GM19240 (cell line): Measurements from ENCODE around the gene USP54.

ENCODE experiments used
- DNase-seq: peaks from one replicate; pipeline ENCODE4 v3.0.0; 2011; ENCODE audit warnings: low spot score; ENCODE audit not compliant: insufficient read length

Gene USP54

DNA sequence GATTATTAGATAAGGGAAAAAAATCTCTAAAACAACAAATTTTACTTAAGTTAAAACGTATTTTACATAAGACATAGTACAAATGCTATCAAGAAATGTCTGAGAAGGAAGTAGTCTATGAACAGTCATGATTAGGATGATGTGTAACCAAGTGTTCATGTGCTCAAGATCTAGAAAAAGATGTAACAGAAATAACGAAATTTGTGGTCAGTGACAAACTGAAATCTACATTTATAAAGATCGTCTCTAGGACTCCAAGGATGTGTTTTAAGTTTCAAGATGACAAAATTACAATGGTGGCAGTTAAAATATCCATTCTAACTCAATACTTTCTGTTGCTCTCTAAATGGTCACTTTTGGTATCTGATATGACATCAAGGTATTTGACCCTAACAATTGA lies 112.5 kb downstream of the USP54 start:
- no peak for DNase-seq

DNA sequence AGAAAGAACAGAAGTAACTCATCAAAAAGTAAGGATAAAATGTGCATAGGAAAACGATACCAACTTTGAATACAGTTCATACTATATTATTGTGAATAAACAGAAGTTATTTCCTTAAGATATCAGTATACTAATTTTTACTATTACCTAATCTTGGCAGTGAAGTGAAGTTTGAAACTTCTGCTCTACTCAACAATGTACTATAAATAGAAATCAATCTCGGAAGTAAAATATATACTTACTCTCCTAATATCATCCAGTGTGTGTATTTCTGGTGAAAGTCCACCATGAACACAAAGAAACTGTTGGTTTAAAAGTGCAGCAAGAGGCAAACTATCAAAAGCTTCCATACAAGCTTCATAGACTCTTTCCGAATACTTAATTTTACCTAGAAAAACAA lies 119.9 kb downstream of the USP54 start:
- no peak for DNase-seq

DNA sequence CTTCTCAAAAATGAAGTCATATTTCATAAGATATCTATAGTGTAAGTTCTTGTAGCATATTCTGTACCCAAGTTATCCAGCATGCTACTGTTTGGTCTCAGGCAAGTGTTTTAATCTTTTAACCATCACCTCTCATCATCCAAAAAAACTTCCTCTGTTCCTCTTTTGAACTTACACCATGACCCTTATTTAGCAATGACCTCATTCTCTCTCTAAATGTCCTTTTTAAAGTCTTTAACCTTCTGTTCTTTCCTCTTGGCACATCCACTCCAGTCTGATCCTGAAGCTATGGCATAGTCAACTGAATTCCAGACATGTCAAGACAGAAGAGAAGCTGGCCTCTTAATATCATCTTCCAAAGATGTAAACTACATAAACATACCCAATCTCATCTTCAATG lies 121.6 kb downstream of the USP54 start:
- DNase-seq = no peak

DNA sequence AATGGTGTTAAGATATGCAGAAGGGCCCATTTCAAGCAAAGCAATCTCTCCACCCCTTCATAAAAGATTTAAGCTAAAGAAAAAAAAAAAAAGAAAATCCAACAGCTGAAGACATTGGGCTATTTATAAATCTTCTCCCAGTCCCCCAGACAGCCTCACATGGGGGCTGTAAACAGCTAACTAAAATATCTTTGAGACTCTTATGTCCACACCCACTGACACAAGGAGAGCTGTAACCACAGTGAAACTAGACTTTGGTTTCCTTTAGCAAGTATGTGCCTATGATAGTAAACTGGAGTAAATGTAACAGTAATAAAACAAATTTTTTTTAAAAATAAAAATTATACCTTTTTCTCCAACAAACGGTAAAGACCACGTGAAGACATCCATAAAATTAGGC lies 123.9 kb downstream of the USP54 start:
- DNase-seq = no peak

DNA sequence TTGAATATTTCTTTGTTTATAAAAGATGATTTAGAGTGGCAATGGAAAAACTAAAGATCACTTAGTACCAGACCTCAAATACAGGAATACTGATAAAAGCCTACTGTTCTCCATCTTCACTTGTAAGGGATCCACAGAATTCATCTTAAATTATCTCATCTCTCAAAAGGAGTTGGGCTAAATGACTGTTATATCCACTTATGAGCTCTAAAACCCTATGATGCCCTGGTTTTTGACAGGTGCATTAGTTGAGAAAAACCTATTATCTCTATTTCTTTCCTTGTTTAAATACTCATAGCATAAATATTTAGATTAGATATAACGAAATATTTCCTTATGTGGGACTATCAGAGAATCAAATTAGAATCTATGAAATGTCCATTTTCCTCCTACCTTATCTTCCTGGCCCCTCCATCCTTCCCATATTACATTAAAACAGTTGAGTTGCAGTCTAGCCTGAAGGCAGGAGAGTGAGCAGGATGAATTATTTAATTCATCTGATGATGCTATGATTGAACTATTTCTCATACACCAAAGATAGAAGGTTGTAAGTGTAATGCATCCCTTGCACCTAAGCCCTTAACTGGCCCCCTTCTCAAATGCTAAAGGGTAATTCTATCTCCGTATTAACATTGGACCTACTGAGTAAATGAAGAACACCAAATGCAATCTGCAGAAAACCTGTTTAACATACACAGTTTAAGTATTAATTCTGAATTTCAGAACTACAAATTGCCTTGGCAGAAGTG lies 125.0 kb downstream of the USP54 start:
- no peak for DNase-seq

DNA sequence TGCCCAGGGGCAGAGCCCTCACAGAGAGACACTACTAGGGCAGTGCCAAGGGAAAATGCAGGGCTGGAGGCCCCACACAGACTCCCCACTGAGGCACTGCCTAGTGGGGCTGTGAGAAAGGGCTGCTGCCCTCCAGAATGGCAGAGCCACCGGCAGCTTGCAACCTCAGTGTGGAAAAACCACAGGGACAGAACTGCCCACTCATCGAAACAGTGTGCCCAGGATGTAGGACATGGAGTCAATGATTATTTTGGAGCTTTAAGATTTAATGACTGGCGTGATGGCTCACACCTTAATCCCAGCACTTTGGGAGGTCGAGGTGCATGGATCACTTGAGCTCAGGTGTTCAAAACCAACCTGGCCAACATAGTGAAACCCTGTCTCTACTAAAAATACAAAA lies 130.2 kb downstream of the USP54 start:
- DNase-seq = no peak

DNA sequence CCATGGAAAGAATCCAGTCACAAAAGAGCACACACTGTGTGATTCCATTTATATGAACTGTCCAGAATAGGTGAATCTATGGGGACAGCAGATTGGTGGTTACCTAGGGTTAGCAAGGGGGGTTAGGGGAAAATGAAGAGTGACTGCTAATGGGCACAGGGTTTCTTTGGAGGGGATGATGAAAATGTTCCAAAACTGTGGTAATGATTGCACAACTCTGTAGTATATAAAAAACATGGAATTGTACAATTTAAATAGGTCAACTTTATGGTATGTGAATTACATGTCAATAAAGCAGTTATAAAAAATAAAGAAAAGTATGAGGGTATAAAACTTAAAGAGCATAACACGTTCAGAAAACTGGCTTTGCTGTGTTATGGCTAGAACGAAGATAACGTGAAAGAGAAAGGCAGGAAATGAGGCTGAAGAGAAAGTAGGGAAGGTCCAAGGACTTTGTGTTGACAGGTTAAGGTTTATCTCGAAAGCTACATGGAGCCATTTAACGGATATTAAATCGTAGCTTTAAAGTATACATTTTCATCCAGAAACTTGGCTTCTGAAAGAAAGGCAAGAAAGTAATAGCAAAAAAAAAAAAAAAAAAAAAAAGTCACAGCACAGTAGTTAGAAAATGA lies 131.3 kb downstream of the USP54 start:
- no peak for DNase-seq

DNA sequence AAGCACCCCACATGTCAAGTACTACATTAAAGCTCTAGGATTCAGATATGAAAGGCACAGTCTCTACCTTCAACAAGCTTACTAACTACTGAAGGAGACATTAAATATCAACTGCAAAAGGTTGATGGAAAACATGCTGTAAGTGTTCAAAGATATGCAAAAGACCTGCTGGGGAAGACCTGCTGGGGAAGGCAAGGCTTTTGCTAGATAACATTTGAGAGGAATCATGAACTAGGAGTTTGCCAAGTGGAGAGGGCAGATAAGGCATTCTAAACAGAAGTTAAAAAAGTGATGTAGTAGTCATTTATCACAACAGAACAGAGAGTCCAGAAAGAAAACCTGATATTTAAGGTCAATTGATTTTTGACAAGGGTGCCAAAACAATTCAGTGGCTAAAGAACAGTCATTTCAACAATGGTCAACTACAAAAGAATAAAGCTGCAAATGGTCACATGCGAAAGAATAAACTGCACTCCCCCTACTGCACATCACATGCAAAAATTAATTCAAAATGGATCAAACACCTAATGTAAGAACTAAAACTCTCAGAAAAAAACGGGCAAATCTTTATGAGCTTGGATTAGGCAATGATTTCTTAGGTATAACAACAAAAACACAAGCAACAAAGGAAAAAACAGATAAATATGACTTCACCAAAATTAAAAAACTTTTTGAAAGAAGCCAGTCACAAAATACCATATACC lies 134.8 kb downstream of the USP54 start:
- no peak for DNase-seq

DNA sequence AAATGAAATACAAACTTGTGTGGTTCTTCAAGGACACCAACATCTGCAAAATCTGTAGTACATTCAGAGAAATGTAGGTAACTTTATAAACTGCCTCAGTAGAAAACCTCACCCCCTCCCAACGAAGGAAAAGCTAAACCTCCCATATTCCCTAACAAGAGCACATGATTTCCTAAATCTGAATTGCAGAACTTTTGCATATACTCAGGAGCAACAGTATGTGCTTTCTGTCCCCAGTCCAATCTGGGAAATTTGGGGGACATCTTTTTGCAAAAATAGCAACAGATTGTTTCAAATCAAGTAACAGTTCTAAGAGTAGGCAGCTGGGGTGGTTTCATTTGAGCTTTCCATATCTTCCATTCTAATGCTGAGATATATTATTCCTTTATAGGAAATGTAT lies 142.0 kb downstream of the USP54 start:
- no peak for DNase-seq

DNA sequence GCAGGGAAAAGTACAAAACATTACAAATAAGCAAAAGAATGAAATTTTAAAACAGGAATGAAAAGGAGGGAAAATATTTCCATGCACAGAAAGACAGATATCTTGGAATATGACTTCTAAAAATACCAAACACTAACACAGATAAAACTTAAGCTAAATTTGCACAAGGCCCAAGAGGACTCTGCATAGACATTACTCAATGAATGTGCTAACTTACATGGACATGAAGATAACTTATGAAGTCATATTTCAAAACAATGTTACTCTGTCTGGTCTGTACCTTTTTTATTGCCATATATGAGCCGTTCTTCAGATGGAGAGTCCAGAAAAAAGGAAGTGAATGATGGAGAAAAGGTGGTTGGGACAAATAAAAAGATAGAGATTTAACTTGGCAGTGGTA lies 142.8 kb downstream of the USP54 start:
- DNase-seq = no peak
